SU-DHL-6 (cell line): ENCODE results near the gene NYAP2.

Experiments
- CTCF ChIP-seq: fragments of 200-600 bp; sonication (generic); IDR thresholded peaks from one replicate; pipeline ENCODE4 v1.5.1; 2017; ENCODE audit warnings: antibody characterized with exemption, mild to moderate bottlenecking, low read length, moderate library complexity; ENCODE audit not compliant: insufficient read depth, poor library complexity, severe bottlenecking
- EZH2phosphoT487 ChIP-seq: fragments of 200-600 bp; sonication (generic), shearing (Covaris generic); conservative IDR thresholded peaks from 2 replicates; pipeline ENCODE4 v1.6.1; 2018; ENCODE audit warnings: mild to moderate bottlenecking, antibody characterized with exemption, low read length, moderate library complexity, mixed read lengths

- TF ChIP-seq CTCF (no peak), EZH2phosphoT487 (no peak)
Measured at GRCh38 chr2:225532096-225532495, 132.6 kb downstream of the NYAP2 start.
